Esophagus muscularis mucosa (tissue), 4 donors: ENCODE measurements around the gene LDLRAD1. TPM values are rescaled to one million over a fixed set of nuclear protein-coding genes. Genes with fewer than 3 reads are reported as not detected.
"Not testable (repeated sequence)": the region's sequence is repeated elsewhere in the genome, so short reads cannot be mapped to it uniquely, and the experiment has no call there.

Source experiments
- DNase-seq: peaks from one replicate; pipeline ENCODE4 v3.0.0-alpha.2; 2017; ENCODE audit errors: extremely low spot score
- H3K27ac ChIP-seq, 4 donors: fragments of 200-600 bp; sonication (generic); replicated peaks in 1 of 4; 1 replicate in 3 of 4; 2 replicates in 1 of 4; pipeline ENCODE4 v1.5.1; 2016 to 2019; ENCODE audit warnings: mild to moderate bottlenecking in 1 of 4
- H3K27me3 ChIP-seq, 4 donors: fragments of 200-600 bp; sonication (generic); one replicate each; pipeline versions ENCODE4 v1.5.1 to v1.6.0; 2016 to 2019
- H3K36me3 ChIP-seq, 4 donors: fragments of 200-600 bp; sonication (generic); one replicate each; pipeline ENCODE4 v1.5.1; 2016 to 2019
- H3K4me1 ChIP-seq, 4 donors: fragments of 200-600 bp; sonication (generic); one replicate each; pipeline ENCODE4 v1.5.1; 2016 to 2019
- H3K4me3 ChIP-seq, 4 donors: fragments of 200-600 bp; sonication (generic); 1 replicate in 2 of 4; 2 replicates in 2 of 4; pipeline ENCODE4 v1.5.1; 2016 to 2019; ENCODE audit warnings: mild to moderate bottlenecking in 4 of 4, moderate library complexity in 1 of 4
- H3K9me3 ChIP-seq, 4 donors: fragments of 200-600 bp; sonication (generic); 1 replicate in 3 of 4; 2 replicates in 1 of 4; pipeline ENCODE4 v1.5.1; 2016 to 2019
- EP300 ChIP-seq: sonication (generic); formaldehyde crosslinking; IDR thresholded peaks from one replicate; pipeline ENCODE4 v1.6.1; 2017; ENCODE audit warnings: antibody characterized with exemption
- POLR2A ChIP-seq: fragments of 450-650 bp; IDR thresholded peaks from one replicate; pipeline ENCODE4 v1.6.1; 2017; ENCODE audit warnings: antibody characterized with exemption, moderate library complexity, mild to moderate bottlenecking, low read depth
- POLR2AphosphoS5 ChIP-seq, 2 donors: sonication (generic); formaldehyde crosslinking; IDR thresholded peaks; one replicate each; pipeline ENCODE4 v1.6.1; 2017; ENCODE audit warnings: antibody characterized with exemption in 2 of 2
- whole genome bisulfite sequencing: methylation state at CpG from one replicate; pipeline ENCODE4 v1.1.5; 2018; 5-methylcytosine and 5-hydroxymethylcytosine counted together
- intact Hi-C: fragments of 100-400 bp; cut with DNase I; formaldehyde crosslinking; loops from one replicate; pipeline ENCODE4 v1.15.1; 2023
- total RNA-seq, 4 donors: library from RNA; depleted of rRNA; stranded (reverse); fragments of >200 nt; gene quantifications; one replicate each; pipeline versions ENCODE4 v1.1.0 to v1.2.1, GENCODE V29; 2016
- TF ChIP-seq, protein P1 (sequence below), 3 experiments: fragments of 200-600 bp in 2 of 3; fragments of 450-650 bp in 1 of 3; sonication (generic) in 2 of 3; IDR thresholded peaks; one replicate each; pipeline ENCODE4 v1.5.1; 2017 to 2019; ENCODE audit warnings: antibody characterized with exemption in 3 of 3, mild to moderate bottlenecking in 2 of 3, moderate library complexity in 1 of 3

LDLRAD1 gene
- total RNA-seq, 4 donors from 2014 or later: not detected

DNA sequence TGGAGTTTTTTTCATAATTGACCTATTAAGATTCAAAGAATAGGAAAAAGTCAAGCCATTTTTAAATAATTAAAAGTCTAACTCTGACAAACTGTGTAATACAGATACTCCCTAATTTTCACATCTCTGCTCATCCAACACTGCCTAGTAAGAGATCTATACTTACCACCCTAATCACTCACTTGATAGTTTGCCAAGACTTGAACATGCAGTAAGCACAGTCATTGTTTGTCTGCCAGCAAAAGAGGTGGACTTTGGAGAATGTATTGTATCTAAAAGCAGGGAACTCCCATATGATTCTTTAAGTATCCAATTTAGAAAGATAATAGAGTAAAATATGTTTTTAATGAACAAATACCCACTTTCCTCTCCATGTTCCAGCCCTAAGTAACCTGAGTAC, 19.5 kb upstream of the LDLRAD1 start:
- TF ChIP-seq EP300: no peak
- TF ChIP-seq POLR2A: no peak
- TF ChIP-seq, protein P1, sequence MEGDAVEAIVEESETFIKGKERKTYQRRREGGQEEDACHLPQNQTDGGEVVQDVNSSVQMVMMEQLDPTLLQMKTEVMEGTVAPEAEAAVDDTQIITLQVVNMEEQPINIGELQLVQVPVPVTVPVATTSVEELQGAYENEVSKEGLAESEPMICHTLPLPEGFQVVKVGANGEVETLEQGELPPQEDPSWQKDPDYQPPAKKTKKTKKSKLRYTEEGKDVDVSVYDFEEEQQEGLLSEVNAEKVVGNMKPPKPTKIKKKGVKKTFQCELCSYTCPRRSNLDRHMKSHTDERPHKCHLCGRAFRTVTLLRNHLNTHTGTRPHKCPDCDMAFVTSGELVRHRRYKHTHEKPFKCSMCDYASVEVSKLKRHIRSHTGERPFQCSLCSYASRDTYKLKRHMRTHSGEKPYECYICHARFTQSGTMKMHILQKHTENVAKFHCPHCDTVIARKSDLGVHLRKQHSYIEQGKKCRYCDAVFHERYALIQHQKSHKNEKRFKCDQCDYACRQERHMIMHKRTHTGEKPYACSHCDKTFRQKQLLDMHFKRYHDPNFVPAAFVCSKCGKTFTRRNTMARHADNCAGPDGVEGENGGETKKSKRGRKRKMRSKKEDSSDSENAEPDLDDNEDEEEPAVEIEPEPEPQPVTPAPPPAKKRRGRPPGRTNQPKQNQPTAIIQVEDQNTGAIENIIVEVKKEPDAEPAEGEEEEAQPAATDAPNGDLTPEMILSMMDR (IDR thresholded peaks at IDR 0.05): no peak
- TF ChIP-seq POLR2AphosphoS5 (IDR thresholded peaks at IDR 0.05): no peak
- intact Hi-C loops: no loop called here
- H3K4me1 ChIP-seq: no peaks in the 10 kb centered on the region
- no peaks in the 10 kb centered on the region for H3K27me3 ChIP-seq
- no peak for DNase-seq
- H3K36me3 ChIP-seq: peaks cover 68 to 100% (median 96%) of the 10 kb centered on the region in 4 donors
- H3K27ac ChIP-seq: no peak overlapping the region
- H3K4me3 ChIP-seq: no peak overlapping the region
- no peaks in the 10 kb centered on the region for H3K9me3 ChIP-seq

DNA sequence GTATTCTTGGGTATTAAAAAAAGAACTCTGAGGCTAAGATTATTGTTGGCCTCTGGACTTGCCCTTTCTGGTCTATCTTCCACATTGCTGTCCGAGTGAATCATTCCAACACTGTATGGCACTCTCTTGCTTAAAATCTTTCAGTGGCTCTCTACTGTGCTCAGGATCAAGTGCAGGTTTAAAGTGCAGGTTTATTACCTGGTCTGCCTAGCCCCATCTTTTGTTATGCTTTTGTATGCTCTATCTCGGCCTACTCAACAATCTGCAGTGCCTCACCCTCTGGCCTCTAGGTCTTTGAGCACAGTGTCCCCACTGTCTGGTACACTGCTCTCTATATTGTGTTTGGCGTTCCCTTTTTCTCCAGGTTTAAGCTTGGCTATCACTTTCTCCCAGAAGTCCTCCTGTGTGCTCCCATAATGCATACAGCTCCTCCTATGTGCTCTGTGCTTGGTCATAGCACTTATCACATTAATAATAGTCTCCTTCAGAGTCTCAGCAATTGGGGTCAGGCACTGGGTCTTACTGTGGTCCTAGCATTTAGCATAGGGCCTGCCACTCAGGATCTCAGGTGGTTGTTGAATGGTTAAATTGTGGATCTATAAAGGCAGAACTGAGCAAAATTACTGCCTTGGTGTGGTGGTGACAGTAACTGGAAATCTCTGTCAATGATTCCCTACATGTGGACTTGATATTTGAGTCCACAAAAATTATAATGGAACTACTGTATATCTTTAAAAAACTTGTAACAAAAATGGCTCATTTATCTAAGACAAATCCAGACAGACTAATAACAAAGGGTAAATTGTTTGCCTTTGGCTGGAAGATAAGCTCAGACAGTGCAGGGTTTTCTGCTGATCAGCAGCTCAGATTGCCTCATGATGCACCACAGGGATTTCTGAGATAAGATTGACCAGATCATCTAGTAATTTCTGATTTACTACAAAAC, 10.6 kb upstream of the LDLRAD1 start:
- Histone ChIP-seq H3K27ac (no peak overlapping the region), H3K36me3 (peaks cover 28 to 50% (median 40%) of the 10 kb centered on the region in 4 donors), H3K27me3 (no peaks in the 10 kb centered on the region), H3K9me3 (no peaks in the 10 kb centered on the region), H3K4me3 (no peak overlapping the region), H3K4me1 (no peaks in the 10 kb centered on the region)
- WGBS: 88% methylated on average over 3 of the region's 3 CpGs
- TF ChIP-seq POLR2A (no peak), EP300 (no peak), POLR2AphosphoS5 (IDR thresholded peaks at IDR 0.05) (no peak)
- TF ChIP-seq, protein P1 (IDR thresholded peaks at IDR 0.05): no peak
- intact Hi-C loops: no loop called here
- no peak for DNase-seq

DNA sequence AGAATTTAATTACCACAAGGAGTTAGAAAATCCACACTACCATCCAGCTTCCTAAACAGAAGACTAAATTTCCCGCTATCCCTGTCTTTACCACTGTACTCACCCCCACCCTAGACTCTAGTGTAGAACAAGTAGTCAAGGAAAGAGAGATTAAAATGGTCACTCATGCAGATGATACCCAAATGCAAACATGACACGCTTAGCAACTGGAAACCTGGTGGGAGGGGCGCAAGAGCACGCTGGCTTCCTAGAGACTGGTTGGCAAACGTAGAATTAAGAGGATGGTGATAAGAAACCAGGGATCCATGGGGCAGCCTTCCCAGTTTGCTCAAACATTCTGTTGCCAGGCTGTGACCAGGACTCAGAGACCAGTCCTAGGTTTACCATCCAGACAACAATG, 9.9 kb upstream of the LDLRAD1 start:
- intact Hi-C loops: no loop called here
- H3K36me3 ChIP-seq: peaks cover 20 to 43% (median 32%) of the 10 kb centered on the region in 4 donors
- no peaks in the 10 kb centered on the region for H3K9me3 ChIP-seq
- no peaks in the 10 kb centered on the region for H3K4me1 ChIP-seq
- no peak for DNase-seq
- TF ChIP-seq, protein P1 (IDR thresholded peaks at IDR 0.05): no peak
- TF ChIP-seq EP300 (no peak), POLR2A (no peak), POLR2AphosphoS5 (IDR thresholded peaks at IDR 0.05) (no peak)
- H3K27ac ChIP-seq: no peak overlapping the region
- 95% methylated on average over 5 of the region's 5 CpGs for WGBS
- H3K27me3 ChIP-seq: no peaks in the 10 kb centered on the region
- H3K4me3 ChIP-seq: no peak overlapping the region

- H3K4me1 ChIP-seq, H3K4me3 ChIP-seq, DNase-seq, H3K9me3 ChIP-seq, H3K27me3 ChIP-seq, intact Hi-C loops, H3K27ac ChIP-seq: not testable (repeated sequence)
- H3K36me3 ChIP-seq: peaks cover 0 to 13% (median 3%) of the 10 kb centered on the region in 4 donors
- 88% methylated on average over 1 of the region's 1 CpG for WGBS
Observed at GRCh38 chr1:54024811-54025210, 6.8 kb upstream of the LDLRAD1 start.

GRCh38 chr1:54024358-54024757, 6.4 kb upstream of the LDLRAD1 start:
- Histone ChIP-seq H3K36me3 (peaks cover 0 to 8% (median 1%) of the 10 kb centered on the region in 4 donors), H3K27me3 (no peaks in the 10 kb centered on the region), H3K9me3 (no peaks in the 10 kb centered on the region), H3K27ac (no peak overlapping the region), H3K4me3 (no peak overlapping the region), H3K4me1 (no peaks in the 10 kb centered on the region)
- no peak for TF ChIP-seq EP300
- no peak for TF ChIP-seq POLR2AphosphoS5 (IDR thresholded peaks at IDR 0.05)
- TF ChIP-seq, protein P1 (IDR thresholded peaks at IDR 0.05): no peak
- TF ChIP-seq POLR2A: no peak
- intact Hi-C loops: no loop called here
- 61% methylated on average over 2 of the region's 2 CpGs for WGBS
- no peak for DNase-seq

DNA sequence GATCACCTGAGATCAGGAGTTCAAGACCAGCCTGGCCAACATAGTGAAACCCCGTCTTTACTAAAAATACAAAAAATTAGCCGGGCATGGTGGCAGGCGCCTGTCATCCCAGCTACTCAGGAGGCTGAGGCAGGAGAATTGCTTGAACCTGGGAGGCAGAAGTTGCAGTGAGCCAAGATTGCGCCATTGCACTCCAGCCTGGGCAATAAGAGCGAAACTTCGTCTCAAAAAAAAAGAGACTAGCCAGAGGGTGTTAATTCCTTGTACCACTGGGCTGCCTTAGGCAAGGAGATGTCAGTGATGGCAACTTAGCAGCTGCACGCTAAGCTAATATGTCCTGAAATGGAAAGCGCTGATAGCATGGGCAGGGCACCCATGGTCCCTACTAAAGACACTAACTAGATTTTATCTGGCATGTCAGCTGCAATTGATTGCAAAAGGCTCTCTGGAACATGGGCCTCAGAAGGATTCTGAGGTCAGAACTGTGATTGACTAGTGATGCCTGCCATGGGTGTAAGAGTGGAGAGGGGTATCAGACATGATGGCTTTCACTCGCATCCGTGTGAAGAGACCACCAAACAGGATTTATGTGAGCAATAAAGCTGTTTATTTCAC, 1.7 kb upstream of the LDLRAD1 start:
- H3K4me3 ChIP-seq, H3K36me3 ChIP-seq, intact Hi-C loops, H3K9me3 ChIP-seq, H3K4me1 ChIP-seq, H3K27ac ChIP-seq, H3K27me3 ChIP-seq: not testable (repeated sequence)
- WGBS: 93% methylated on average over 10 of the region's 10 CpGs
- DNase-seq: peak; percentile 87
